ENCODE measurements around the gene ZNF766.

The ZNF766 gene

DNA sequence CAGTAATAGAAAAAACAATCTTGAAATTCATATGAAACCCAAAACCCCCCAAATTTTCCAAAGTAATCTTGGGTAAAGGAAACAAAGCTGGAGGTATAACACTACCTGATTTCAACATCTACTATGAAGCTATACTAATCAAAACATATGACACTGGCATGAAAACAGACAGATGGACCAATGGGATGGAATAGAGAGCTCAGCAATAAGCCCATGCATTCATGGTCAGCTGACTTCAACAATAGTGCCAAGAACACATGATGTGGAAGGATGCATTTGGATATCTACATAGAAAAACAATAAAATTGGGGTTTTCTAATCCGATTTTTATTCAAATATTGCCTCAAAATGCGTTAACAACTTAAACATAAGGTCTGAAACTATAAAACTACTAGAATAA, 32.2 kb upstream of the ZNF766 start:
- Histone ChIP-seq H3K9me2 (replicated peaks; ENCODE audit: insufficient read depth, low read length) (no peaks in the 10 kb centered on the region), H3K9ac (ENCODE audit: low read length) (no peak overlapping the region), H3K27ac (ENCODE audit: low read depth, low read length) (no peak overlapping the region), H3K4me2 (ENCODE audit: low read depth, low read length, poor library complexity, severe bottlenecking) (no peak overlapping the region), H2AFZ (ENCODE audit: low read depth, low read length, severe bottlenecking) (no peak overlapping the region), H3F3A (ENCODE audit: insufficient read depth) (no peaks in the 10 kb centered on the region), H3K79me2 (ENCODE audit: insufficient read depth, low read length) (no peaks in the 10 kb centered on the region), H3K27me3 (ENCODE audit: low read length) (no peaks in the 10 kb centered on the region), H3K36me3 (ENCODE audit: low read length) (no peaks in the 10 kb centered on the region), H3K4me3 (ENCODE audit: insufficient read depth, low read length, poor library complexity, severe bottlenecking) (no peak overlapping the region), H3K9me3 (ENCODE audit: insufficient read depth, low read length) (no peaks in the 10 kb centered on the region), H4K20me1 (ENCODE audit: low read depth, low read length) (no peaks in the 10 kb centered on the region)
- TF ChIP-seq EZH2phosphoT487 (conservative IDR thresholded peaks at IDR 0.05; ENCODE audit: low read length): no peak

DNA sequence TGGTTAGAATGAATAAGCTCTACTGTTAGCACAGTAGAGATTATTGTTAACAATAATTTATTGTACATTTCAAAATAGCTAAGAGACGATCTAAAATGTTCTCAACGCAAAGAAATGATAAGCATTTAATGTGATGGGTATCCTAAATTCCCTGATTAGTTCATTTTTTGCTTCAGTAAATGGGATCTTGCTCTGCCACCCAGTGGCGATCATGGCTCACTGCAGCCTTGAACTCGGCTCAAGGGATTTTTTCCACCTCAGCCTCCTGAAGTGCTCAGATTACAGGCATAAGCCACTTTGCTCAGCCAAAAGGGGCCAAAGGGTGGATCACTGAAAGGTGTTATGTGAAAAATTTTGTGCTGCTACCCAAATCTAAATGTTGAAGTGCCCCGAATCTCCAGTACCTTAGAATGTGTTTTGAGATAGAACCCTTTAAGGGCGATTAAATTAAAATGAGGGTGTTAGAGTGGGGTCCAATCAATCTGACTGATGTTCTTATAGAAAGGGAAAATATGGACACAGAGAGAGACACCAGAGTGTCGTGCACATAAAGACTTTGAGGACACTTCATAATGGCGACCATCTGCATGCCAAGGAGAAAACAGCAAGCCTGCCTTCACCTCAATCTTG, 31.5 kb upstream of the ZNF766 start:
- Histone ChIP-seq H3K9ac (ENCODE audit: low read length) (no peak overlapping the region), H3K36me3 (ENCODE audit: low read length) (no peaks in the 10 kb centered on the region), H3K27ac (ENCODE audit: low read depth, low read length) (no peak overlapping the region), H4K20me1 (ENCODE audit: low read depth, low read length) (no peaks in the 10 kb centered on the region), H3F3A (ENCODE audit: insufficient read depth) (no peaks in the 10 kb centered on the region), H3K79me2 (ENCODE audit: insufficient read depth, low read length) (no peaks in the 10 kb centered on the region), H2AFZ (ENCODE audit: low read depth, low read length, severe bottlenecking) (no peak overlapping the region), H3K9me3 (ENCODE audit: insufficient read depth, low read length) (no peaks in the 10 kb centered on the region), H3K4me2 (ENCODE audit: low read depth, low read length, poor library complexity, severe bottlenecking) (no peak overlapping the region), H3K9me2 (replicated peaks; ENCODE audit: insufficient read depth, low read length) (no peaks in the 10 kb centered on the region), H3K27me3 (ENCODE audit: low read length) (no peaks in the 10 kb centered on the region), H3K4me3 (ENCODE audit: insufficient read depth, low read length, poor library complexity, severe bottlenecking) (no peak overlapping the region)
- TF ChIP-seq, protein P1, sequence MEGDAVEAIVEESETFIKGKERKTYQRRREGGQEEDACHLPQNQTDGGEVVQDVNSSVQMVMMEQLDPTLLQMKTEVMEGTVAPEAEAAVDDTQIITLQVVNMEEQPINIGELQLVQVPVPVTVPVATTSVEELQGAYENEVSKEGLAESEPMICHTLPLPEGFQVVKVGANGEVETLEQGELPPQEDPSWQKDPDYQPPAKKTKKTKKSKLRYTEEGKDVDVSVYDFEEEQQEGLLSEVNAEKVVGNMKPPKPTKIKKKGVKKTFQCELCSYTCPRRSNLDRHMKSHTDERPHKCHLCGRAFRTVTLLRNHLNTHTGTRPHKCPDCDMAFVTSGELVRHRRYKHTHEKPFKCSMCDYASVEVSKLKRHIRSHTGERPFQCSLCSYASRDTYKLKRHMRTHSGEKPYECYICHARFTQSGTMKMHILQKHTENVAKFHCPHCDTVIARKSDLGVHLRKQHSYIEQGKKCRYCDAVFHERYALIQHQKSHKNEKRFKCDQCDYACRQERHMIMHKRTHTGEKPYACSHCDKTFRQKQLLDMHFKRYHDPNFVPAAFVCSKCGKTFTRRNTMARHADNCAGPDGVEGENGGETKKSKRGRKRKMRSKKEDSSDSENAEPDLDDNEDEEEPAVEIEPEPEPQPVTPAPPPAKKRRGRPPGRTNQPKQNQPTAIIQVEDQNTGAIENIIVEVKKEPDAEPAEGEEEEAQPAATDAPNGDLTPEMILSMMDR (IDR thresholded peaks at IDR 0.05; ENCODE audit: insufficient read depth, low read length, poor library complexity, severe bottlenecking): peak; percentile 86
- no peak for TF ChIP-seq EZH2phosphoT487 (conservative IDR thresholded peaks at IDR 0.05; ENCODE audit: low read length)

DNA sequence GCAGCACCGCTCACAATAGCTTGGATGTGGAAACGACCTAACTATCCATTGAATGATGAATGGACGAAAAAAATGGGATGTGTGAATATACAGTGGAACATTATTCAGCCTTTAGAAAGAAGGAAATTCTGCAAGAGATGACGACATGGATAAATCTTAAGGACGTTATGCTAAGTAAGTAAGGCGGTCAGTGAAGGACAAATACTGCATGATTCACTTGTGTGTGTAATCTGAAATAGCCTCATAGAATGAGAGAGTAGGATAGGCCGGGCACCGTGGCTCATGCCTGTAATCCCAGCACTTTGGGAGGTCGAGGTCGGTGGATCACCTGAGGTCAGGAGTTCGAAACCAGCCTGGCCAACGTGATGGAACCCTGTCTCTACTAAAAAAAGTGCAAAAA, 25.4 kb upstream of the ZNF766 start:
- Histone ChIP-seq H4K20me1 (ENCODE audit: low read depth, low read length) (no peaks in the 10 kb centered on the region), H3K27me3 (ENCODE audit: low read length) (no peaks in the 10 kb centered on the region), H3K27ac (ENCODE audit: low read depth, low read length) (no peak overlapping the region), H3K4me3 (ENCODE audit: insufficient read depth, low read length, poor library complexity, severe bottlenecking) (no peak overlapping the region), H3K9me2 (replicated peaks; ENCODE audit: insufficient read depth, low read length) (no peaks in the 10 kb centered on the region), H2AFZ (ENCODE audit: low read depth, low read length, severe bottlenecking) (no peak overlapping the region), H3K79me2 (ENCODE audit: insufficient read depth, low read length) (no peaks in the 10 kb centered on the region), H3K36me3 (ENCODE audit: low read length) (no peaks in the 10 kb centered on the region), H3F3A (ENCODE audit: insufficient read depth) (no peaks in the 10 kb centered on the region), H3K9ac (ENCODE audit: low read length) (no peak overlapping the region), H3K9me3 (ENCODE audit: insufficient read depth, low read length) (no peaks in the 10 kb centered on the region), H3K4me2 (ENCODE audit: low read depth, low read length, poor library complexity, severe bottlenecking) (no peak overlapping the region)
- no peak for TF ChIP-seq EZH2phosphoT487 (conservative IDR thresholded peaks at IDR 0.05; ENCODE audit: low read length)
- TF ChIP-seq, protein P1 (IDR thresholded peaks at IDR 0.05; ENCODE audit: insufficient read depth, low read length, poor library complexity, severe bottlenecking): no peak

DNA sequence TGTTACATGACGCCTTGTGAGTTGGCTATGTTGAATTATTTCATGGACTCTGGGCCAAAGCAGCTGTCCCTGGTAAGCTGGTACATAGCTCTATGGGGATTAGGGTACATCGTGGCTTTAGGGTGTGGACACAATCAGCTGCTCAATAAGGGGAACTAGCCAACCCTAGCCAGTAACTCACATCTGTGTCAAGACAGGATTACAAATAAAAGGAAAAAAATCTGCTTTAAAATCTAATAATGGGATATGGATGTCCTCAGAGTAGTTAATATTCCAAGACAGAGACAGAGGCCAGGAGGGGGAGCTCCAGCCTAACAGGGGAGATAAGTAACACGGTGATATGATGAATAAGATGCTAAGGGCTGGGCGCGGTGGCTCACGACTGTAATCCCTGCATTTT, 21.1 kb upstream of the ZNF766 start:
- H3K36me3 ChIP-seq (ENCODE audit: low read length): no peaks in the 10 kb centered on the region

More for the DNA sequence above, 21.1 kb upstream of the ZNF766 start:
- no peak overlapping the region for H3K27ac ChIP-seq (ENCODE audit: low read depth, low read length)
- no peaks in the 10 kb centered on the region for H3K9me2 ChIP-seq (replicated peaks; ENCODE audit: insufficient read depth, low read length)
- H3K4me3 ChIP-seq (ENCODE audit: insufficient read depth, low read length, poor library complexity, severe bottlenecking): no peak overlapping the region
- TF ChIP-seq EZH2phosphoT487 (conservative IDR thresholded peaks at IDR 0.05; ENCODE audit: low read length): no peak
- TF ChIP-seq, protein P1 (IDR thresholded peaks at IDR 0.05; ENCODE audit: insufficient read depth, low read length, poor library complexity, severe bottlenecking): peak; percentile 60
- no peaks in the 10 kb centered on the region for H3K79me2 ChIP-seq (ENCODE audit: insufficient read depth, low read length)
- no peaks in the 10 kb centered on the region for H4K20me1 ChIP-seq (ENCODE audit: low read depth, low read length)
- H3K9me3 ChIP-seq (ENCODE audit: insufficient read depth, low read length): no peaks in the 10 kb centered on the region
- no peaks in the 10 kb centered on the region for H3F3A ChIP-seq (ENCODE audit: insufficient read depth)
- no peaks in the 10 kb centered on the region for H3K27me3 ChIP-seq (ENCODE audit: low read length)
- no peak overlapping the region for H3K9ac ChIP-seq (ENCODE audit: low read length)
- no peak overlapping the region for H2AFZ ChIP-seq (ENCODE audit: low read depth, low read length, severe bottlenecking)
- H3K4me2 ChIP-seq (ENCODE audit: low read depth, low read length, poor library complexity, severe bottlenecking): no peak overlapping the region
